ENCODE data around the gene LYRM4.

Gene LYRM4

DNA sequence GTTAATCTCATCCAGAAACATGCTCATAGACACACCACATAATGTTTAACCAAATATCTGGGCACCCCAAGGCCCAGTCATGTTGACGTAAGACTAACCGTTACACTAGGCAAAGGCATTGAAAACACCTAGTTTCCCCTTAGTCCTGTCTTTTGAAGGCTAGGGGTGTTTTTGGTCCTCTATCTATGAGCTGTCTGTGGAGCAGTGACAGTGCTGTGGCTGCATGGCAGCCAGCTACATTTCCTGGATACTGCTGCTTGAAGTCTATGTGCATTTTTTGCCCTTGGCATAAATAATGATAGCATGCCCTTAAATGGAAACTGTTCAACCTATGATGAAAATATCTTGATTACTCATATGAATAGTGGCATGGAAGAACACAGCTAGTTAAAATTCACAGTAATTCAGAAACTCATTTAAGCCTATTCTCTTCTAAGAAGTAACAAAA, 19.2 kb upstream of the LYRM4 start:
- DNase-seq, result no peak

DNA sequence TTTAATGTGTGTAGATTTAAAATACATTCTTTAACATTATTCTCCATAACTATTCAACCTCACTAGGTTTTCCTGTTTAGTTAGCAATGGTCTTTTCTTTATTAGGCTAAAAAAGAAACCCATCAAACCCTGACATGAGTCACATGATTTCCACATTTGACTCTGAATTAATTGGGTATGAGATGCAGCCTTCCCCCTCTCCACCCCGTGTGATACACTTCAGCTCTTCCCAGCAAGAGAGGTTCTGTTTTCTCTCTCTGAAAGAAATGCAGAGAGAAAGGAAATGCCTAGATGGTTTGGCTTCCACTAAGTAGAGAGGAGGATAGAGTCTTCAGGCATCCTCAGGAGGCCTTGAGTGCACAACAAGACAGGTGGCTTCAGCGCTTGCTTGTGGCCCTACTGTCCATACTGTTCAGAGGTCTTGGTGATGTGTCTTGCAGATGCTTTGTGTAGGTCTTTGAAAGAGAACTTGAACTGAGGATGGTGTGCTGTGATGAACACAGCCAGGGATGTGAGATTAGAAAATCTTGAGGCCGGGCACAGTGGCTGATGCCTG, 17.9 kb upstream of the LYRM4 start:
- DNase-seq, result no peak

DNA sequence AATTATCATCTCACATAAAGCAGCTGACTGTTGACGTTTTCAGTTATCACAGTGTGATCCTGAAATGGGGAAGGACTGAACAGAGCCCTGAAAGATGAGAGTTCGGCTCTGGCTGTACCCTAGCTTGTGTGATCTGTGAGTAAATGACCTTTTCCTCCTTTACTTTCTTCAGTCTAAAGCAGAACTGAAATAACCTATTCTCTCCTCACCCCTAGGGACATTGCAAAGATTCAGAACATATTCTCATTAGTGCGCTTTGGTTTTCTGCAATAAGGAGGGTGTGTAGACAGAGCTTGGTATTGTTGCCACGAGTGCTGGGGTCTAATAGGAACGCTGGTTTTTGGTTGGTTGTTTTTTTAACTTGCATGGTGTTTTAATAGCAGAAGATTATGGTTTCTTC, 17.3 kb upstream of the LYRM4 start:
- DNase-seq, result no peak

GRCh38 chr6:5277589-5277988, 16.8 kb upstream of the LYRM4 start:
- DNase-seq, result no peak

DNA sequence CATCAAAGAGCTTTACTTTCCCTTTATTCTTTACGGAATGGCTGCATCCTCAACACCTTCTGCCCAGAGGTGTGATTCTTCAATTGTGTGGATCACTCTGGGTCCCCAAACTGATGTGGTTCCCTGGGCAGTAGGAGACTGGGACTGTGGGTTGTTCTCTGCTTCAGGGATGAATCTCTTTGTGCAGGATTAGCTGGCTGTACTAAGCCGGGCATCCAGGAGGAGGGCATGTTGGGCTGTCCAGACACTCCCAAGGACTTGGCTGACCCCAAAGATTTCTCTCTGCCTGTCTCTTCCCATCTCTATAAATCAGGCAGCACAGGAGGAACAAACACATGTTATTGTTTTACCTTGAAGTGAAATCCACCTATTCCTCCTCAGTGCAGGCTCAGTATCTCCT, 15.8 kb upstream of the LYRM4 start:
- DNase-seq, result no peak

GRCh38 chr6:5275497-5275896, 14.7 kb upstream of the LYRM4 start:
- DNase-seq, result no peak

DNA sequence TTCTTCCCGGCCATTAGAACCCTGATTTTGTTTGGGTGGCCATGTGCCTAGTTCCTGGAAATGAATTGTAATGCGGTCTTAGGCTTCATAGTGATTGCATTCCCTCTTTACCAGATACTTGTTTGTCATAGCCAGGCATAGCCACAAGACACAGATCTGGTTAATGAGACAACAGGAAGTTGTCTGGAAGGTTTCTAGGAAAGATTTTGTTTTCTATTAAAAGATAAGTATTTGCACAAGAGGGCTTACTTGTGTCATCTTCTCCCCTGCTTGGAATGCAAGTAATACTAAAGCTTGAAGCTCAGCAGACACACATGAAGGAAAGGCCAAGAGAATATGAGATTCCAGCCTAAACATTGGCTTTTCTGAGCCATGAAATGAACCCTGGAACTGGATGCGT, 13.5 kb upstream of the LYRM4 start:
- no peak for DNase-seq

DNA sequence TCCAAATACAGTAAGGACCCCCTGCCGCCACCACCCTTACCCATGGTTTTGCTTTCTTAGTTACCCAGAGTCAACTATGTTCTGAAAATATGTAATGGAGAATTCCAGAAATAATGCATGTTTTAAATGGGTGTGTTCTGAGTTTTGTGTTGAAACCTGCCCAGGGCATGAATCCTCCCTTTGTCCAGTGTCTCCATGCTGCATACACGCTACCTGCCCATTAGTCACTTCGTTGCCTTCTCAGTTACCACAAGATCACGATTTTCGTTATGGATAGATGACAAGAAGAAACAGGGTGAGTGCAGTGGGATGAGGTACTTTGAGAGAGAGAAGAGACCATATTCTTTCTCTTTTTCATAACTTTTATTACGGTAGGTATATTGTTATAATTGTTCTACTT, 11.2 kb upstream of the LYRM4 start:
- DNase-seq, result no peak

- no peak for DNase-seq
These were observed 9.4 kb upstream of the LYRM4 start for GRCh38 chr6:5270093-5270680.

DNA sequence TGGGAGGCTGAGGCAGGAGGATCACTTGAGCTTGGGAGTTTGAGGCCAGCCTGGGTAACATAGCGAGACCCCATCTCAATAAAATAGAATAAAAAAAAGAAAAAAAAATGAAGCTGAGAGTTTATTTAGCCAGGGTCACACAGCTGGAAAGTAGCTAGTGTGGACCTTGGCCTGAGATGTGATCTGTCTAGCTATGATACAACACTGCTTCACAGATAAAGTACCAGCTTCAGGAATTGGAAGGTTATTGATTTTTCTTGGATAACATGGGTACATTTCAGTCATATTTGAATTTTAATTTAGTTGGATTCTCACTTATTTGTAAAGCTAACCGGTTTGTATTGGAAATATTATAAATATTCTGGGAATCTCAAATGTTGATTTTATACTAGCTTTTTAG, 5.7 kb upstream of the LYRM4 start:
- DNase-seq, result no peak

DNA sequence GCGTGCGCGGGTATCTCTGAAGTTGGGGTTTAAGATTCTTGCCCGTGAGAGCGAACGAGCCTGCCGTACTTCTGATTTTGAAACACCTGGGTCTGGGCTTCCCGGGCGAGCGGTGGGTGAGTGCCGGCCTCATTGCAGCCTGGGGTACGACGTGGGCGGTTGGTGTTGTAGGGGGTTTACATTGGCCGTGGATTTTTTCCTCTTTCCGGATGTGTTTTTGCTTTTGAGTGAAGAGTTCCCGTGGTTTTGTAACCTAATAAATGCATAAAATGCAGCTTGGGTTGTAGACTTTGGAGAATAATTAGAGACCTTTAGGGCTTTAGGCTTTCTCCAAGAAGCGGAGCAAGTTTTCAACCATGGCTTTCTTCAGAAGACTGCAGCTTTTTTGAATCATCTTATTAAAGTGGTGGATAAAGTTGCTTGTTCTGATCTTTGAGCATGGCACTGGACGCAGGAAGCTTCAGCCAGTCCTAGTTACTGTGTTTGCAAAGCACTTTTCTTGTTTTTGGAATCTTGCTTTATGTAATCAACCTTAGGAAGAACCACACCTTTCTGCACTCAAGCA, 877 bp upstream of the LYRM4 start:
- no peak for DNase-seq

DNA sequence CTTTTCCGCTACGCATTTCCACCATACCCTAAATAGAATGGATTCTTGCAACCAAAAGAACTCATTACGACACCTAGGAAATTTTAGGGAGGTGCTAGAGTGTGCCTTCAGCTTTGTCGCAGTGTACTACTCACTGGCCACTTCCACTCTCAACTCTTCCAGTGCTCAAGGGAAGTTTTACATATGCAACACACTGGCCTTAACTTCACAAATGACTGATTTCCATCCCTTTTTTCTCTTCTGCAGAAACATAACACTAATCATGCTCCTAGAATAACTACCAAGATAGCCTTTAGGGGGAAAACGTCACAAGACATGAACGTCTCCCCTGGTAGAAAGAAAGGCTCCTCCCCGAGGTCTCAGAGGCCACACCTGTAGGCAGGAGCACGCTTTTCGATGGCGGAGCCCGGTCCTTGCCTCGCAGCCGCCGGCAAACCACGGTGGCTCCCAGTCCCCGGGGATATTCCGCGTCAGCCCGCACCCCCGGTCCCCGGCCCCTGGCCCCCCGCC, 584 bp downstream of the LYRM4 start:
- DNase-seq, result peak; percentile 61

GRCh38 chr6:5259428-5259827, 1.3 kb downstream of the LYRM4 start:
- no peak for DNase-seq

DNA sequence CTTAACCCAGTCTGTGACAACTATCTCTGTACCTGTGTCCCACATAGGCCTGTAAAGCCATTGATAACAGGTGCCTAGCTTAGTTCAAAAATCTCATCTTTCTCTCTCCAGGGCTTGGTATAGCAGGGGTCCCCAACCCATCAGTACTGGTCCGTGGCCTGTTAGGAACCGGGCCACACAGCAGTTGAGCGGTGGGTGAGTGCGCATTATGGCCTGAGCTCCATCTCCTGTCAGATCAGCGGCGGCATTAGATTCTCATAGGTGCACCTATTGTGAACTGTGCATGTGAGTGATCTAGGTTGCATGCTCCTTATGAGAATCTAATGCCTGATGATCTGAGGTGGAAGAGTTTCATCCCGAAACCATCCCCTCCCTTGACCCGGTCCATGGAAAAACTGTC, 3.4 kb downstream of the LYRM4 start:
- no peak for DNase-seq

GRCh38 chr6:5256952-5257351, 3.8 kb downstream of the LYRM4 start:
- no peak for DNase-seq

- no peak for DNase-seq
These were observed 9.8 kb downstream of the LYRM4 start for GRCh38 chr6:5250911-5251310.

GRCh38 chr6:5250451-5250850, 10.3 kb downstream of the LYRM4 start:
- DNase-seq, result no peak

DNA sequence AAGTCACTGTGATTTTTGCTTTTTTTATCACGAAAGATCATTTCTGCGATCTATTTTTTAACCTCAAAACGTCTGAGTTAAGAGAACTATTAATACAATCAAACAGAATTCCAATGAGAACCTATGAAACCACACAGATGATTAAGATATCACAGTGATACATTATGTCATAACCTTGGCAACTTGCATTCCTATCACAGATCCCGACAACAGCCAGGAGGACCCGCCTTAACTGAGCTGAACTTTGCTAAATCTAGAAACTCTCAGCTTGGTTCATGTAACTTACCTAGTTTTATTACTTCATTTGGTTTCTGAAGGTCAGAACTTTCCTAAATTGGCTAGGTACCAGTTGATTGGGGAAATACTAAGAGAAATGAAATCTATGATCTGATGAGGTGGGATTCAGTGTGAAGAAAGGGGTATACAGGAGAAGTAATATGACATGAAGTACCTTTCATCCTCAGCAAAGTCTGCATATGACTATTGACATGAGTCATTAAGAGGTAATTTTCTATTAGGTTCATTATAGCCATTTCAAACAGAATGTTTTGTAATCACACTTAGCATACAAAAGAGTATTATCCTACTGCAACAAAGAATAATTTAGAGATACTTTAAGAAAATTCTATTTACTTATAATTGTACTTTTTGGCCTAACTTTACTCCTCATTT, 11.2 kb downstream of the LYRM4 start:
- no peak for DNase-seq

DNA sequence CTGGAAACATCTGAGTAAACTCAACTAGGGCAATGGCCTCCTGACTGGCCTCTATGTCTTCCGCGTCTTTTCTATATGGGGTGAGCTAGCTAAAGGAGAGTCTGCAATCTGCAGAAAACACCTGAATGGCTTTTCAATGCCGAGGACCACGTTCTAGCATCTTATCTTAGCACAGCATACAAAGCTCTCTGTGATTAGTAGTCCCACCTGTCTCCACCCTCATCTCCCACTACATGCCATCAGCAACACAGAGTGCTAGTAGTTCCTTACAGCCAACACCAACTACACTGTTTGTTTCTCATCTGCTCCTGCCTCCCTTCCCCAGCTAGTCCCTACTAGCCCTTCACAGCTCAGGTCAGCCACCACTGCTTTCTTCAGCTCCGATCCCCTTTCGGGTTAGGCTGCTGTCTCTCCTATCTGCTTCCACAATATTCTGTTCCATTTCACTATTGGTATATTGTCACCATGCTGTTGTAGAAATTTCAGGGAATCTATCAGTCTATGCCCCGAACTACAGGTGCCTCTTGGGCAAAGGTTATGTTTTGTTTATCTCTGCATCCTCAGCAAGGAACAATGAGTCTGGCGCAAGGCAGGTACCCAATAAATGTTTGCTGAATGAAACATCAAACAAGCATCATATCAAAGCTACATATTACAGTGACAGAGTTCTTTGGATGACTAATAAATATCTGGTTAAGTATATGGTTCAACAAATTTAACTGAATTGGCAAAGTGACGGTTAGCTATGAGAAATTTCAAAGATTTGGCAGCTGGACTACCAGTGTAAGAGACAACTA, 12.2 kb downstream of the LYRM4 start:
- no peak for DNase-seq

- no peak for DNase-seq
These were observed 13.5 kb downstream of the LYRM4 start for GRCh38 chr6:5247201-5247600.

- DNase-seq, result no peak
These were observed 14.3 kb downstream of the LYRM4 start for GRCh38 chr6:5246141-5247097.

DNA sequence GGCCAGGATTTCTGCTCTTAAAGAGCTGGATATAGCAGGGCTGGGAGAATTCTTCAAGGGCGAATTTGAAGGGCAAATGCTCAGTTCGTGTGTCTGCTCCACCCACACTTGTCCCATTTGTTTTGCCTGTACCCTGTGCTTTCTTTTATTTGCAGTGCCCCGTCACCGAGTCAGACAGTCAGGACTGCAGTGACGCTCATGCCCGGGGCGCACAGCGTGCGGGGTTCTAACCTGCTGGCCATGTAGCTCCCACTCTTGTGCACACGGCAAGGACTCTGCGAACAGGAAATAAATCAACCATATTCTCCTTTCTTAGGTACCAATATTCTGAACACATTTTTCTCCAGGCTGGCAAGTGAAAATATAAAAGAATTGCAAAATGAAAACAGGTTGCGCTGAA, 17.7 kb downstream of the LYRM4 start:
- DNase-seq, result no peak

Data from COR-L47 (cell line).